Measurements from ENCODE around the gene PCMT1.
"Not testable (repeated sequence)": the region's sequence is repeated elsewhere in the genome, so short reads cannot be mapped to it uniquely, and the experiment has no call there.

PCMT1 gene

GRCh38 chr6:149751239-149751638 is 1.7 kb downstream of the PCMT1 start:
- no peak for DNase-seq

- not testable (repeated sequence) for DNase-seq
Observed at GRCh38 chr6:149751920-149752319, 2.4 kb downstream of the PCMT1 start.

- no peak for DNase-seq
Observed at GRCh38 chr6:149752600-149753373, 3.2 kb downstream of the PCMT1 start.

- DNase-seq: not testable (repeated sequence)
Observed at GRCh38 chr6:149753374-149753637, 3.8 kb downstream of the PCMT1 start.

GRCh38 chr6:149754548-149754947 is 5.0 kb downstream of the PCMT1 start:
- no peak for DNase-seq

- DNase-seq: no peak
Observed at GRCh38 chr6:149755300-149756260, 6.0 kb downstream of the PCMT1 start.

- DNase-seq: no peak
Observed at GRCh38 chr6:149756261-149756636, 6.7 kb downstream of the PCMT1 start.

- no peak for DNase-seq
Observed at GRCh38 chr6:149761438-149761837, 11.9 kb downstream of the PCMT1 start.

GRCh38 chr6:149763866-149764265 is 14.3 kb downstream of the PCMT1 start:
- no peak for DNase-seq

GRCh38 chr6:149766156-149766769 is 16.7 kb downstream of the PCMT1 start:
- DNase-seq: no peak

- no peak for DNase-seq
Observed at GRCh38 chr6:149769676-149770075, 20.1 kb downstream of the PCMT1 start.

GRCh38 chr6:149771185-149771584 is 21.6 kb downstream of the PCMT1 start:
- no peak for DNase-seq

GRCh38 chr6:149771925-149772324 is 22.4 kb downstream of the PCMT1 start:
- DNase-seq: no peak

- DNase-seq: no peak
Observed at GRCh38 chr6:149777624-149778023, 28.1 kb downstream of the PCMT1 start.

GRCh38 chr6:149779644-149779963 is 30.1 kb downstream of the PCMT1 start:
- no peak for DNase-seq

- no peak for DNase-seq
Observed at GRCh38 chr6:149781715-149782114, 32.2 kb downstream of the PCMT1 start.

GRCh38 chr6:149782337-149782736 is 32.8 kb downstream of the PCMT1 start:
- DNase-seq: no peak

- DNase-seq: no peak
Observed at GRCh38 chr6:149783551-149783950, 34.0 kb downstream of the PCMT1 start.

GRCh38 chr6:149806127-149806526 is 56.6 kb downstream of the PCMT1 start:
- DNase-seq: no peak

- DNase-seq: no peak
Observed at GRCh38 chr6:149809798-149810197, 60.3 kb downstream of the PCMT1 start.

GRCh38 chr6:149813351-149813750 is 63.8 kb downstream of the PCMT1 start:
- no peak for DNase-seq

- no peak for DNase-seq
Observed at GRCh38 chr6:149815788-149816187, 66.2 kb downstream of the PCMT1 start.

GRCh38 chr6:149820506-149820905 is 71.0 kb downstream of the PCMT1 start:
- no peak for DNase-seq

GRCh38 chr6:149821492-149821891 is 72.0 kb downstream of the PCMT1 start:
- no peak for DNase-seq

Data from CD4-positive, alpha-beta T cell treated with Interleukin-10 for 1 hour (primary cell).